AG04450 (cell line): ENCODE data around the gene ICAM1. TPM values are rescaled to one million over a fixed set of nuclear protein-coding genes. Genes with fewer than 3 reads are reported as not detected.
A peak's percentile ranks its signal among the peaks of the same experiment; 100 is the strongest.
"Not testable (repeated sequence)": the region's sequence is repeated elsewhere in the genome, so short reads cannot be mapped to it uniquely, and the experiment has no call there.

ENCODE experiments used
- CTCF ChIA-PET: fragments of 300-600, 350-600 bp; formaldehyde crosslinking; extraction: SDS; loops from one replicate; lab custom pipeline; 2022; ENCODE audit warnings: antibody characterized with exemption, inconsistent platforms; lab: Charles Lee
- POLR2A ChIA-PET: fragments of 350-600 bp; formaldehyde crosslinking; extraction: SDS; loops from one replicate; lab custom pipeline; 2021; ENCODE audit warnings: antibody characterized with exemption, inconsistent platforms; lab: Yijun Ruan, JAX
- DNase-seq: peaks from one replicate; pipeline ENCODE4 v3.0.0-alpha.2; 2011; ENCODE audit warnings: low read depth, low spot score
- H3K27ac ChIP-seq: one replicate; pipeline ENCODE4 v1.5.1; 2012; ENCODE audit warnings: low read depth, low read length, control low read depth
- H3K27me3 ChIP-seq: one replicate; pipeline ENCODE4 v1.6.0; 2012; ENCODE audit warnings: low read length; ENCODE audit not compliant: control insufficient read depth, insufficient read depth
- H3K4me3 ChIP-seq: 2 replicates; pipeline ENCODE4 v1.5.1; 2011; ENCODE audit warnings: mild to moderate bottlenecking, low read depth, low read length, control low read depth
- H3K9me3 ChIP-seq: 2 replicates; pipeline ENCODE4 v1.5.1; 2012; ENCODE audit warnings: low read length; ENCODE audit not compliant: control insufficient read depth, insufficient read depth
- CTCF ChIP-seq: IDR thresholded peaks from 2 replicates; pipeline ENCODE4 v1.5.1; 2011; ENCODE audit warnings: low read depth, low read length, control low read depth, inconsistent platforms
- polyA plus RNA-seq: library from polyadenylated mRNA; depleted of rRNA; stranded (reverse); fragments of >200 nt; gene quantifications from 2 replicates; pipeline ENCODE4 v1.2.3, GENCODE V29; 2011

ICAM1 gene
- polyA plus RNA-seq, 1 experiment, result 40.4 TPM

DNA sequence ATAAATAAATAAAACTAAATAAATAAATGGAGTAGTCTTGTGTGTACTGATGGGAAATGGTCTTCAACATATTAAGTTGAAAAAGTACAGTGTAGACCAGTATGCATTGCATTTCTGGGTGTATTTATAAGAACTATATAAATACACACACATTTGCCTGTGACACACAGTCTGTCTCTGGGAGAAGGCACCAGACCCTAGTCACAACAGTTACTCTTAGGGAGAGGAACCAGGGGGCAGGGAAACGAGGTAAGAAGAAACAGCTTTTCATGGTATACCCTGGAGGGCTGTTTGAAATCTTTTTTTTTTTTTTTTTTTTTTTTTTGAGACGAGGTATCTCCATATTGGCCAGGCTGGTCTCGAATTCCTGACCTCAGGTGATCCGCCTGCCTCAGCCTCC lies 37.0 kb upstream of the ICAM1 start:
- CTCF ChIA-PET, result interaction anchor here (1.4 kb wide), 1 partner anchor 16 kb away, joined by 7 read pairs; no protein-coding TSS in a partner anchor
- TF ChIP-seq CTCF, result no peak
- Histone ChIP-seq H3K4me3 (no peak overlapping the region), H3K27ac (no peak overlapping the region), H3K27me3 (no peaks in the 10 kb centered on the region), H3K9me3 (peaks cover 7% of the 10 kb centered on the region; the same call in 1 of the 2 replicates)
- POLR2A ChIA-PET, result no interaction called here
- DNase-seq, result no peak

DNA sequence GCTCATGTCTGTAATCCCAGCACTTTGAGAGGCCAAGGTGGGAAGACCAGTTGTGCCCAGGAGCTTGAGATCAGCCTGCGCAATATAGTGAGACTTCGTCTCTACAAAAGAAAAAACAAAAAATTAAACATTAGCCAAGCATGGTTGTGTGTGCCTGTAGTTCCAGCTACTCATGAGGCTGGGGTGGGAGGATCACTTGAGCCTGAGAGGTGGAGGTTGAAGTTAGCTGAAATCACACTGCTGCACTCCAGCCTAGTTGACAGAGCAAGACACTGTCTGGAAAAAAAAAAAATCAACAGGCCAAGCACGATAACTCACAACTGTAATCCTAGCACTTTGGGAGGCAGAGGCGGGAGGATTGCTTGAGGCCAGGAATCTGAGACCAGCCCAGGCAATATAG lies 35.9 kb upstream of the ICAM1 start:
- DNase-seq, result no peak
- ChIA-PET CTCF (interaction anchor here (0.9 to 1.4 kb wide), 2 partner anchors 15 kb away, joined by 3 to 7 read pairs; no protein-coding TSS in a partner anchor), POLR2A (no interaction called here)
- TF ChIP-seq CTCF, result no peak
- H3K27me3 ChIP-seq, result no peaks in the 10 kb centered on the region
- H3K9me3 ChIP-seq, result peaks cover 7% of the 10 kb centered on the region; the same call in 1 of the 2 replicates
- H3K4me3 ChIP-seq, result no peak overlapping the region
- no peak overlapping the region for H3K27ac ChIP-seq

- H3K4me3 ChIP-seq, DNase-seq, H3K9me3 ChIP-seq, H3K27ac ChIP-seq, H3K27me3 ChIP-seq: not testable (repeated sequence)
- POLR2A ChIA-PET, result interaction anchor here (1.5 kb wide), 1 partner anchor 10 kb away, joined by 4 read pairs; no protein-coding TSS in a partner anchor
- CTCF ChIA-PET, result interaction anchor here (0.9 kb wide), 1 partner anchor 15 kb away, joined by 3 read pairs; no protein-coding TSS in a partner anchor
Observed at GRCh38 chr19:10235409-10235808, 35.5 kb upstream of the ICAM1 start.

DNA sequence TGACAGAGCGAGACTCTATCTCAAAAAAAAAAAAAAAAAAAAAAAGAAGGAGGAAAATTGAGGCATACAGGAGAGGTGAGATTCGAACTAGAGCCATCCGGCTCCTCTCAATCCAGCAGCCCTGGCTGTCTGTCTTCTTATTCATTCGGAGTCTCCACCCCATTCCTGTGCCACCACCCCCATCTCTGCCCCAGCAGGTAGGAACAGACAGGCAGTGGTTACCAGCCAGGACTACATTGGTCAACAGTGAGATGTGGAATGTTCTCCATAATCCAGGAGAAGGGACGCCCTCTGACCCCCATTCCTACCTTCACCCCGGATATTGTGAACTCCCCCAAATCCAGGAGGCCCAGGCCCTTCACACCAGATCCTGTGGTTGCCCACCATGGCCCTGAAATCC lies 33.2 kb upstream of the ICAM1 start:
- POLR2A ChIA-PET, result interaction anchor here (0.7 to 2.2 kb wide), 7 partner anchors 11 to 69 kb away, joined by 4 to 42 read pairs (median 6); partner anchors contain the start of gene DNMT1
- no peak for TF ChIP-seq CTCF
- H3K27ac ChIP-seq, result peak overlapping the region; percentile 87
- CTCF ChIA-PET, result interaction anchor here (1.4 kb wide), 1 partner anchor 12 kb away, joined by 9 read pairs; no protein-coding TSS in a partner anchor
- H3K4me3 ChIP-seq, result no peak overlapping the region
- no peaks in the 10 kb centered on the region for H3K9me3 ChIP-seq
- no peak for DNase-seq
- no peaks in the 10 kb centered on the region for H3K27me3 ChIP-seq

- H3K27ac ChIP-seq, result peak overlapping the region; percentile 87
- POLR2A ChIA-PET, result interaction anchor here (0.7 to 2.2 kb wide), 6 partner anchors 12 to 69 kb away, joined by 4 to 42 read pairs (median 6); partner anchors contain the start of gene DNMT1
- H3K27me3 ChIP-seq, result no peaks in the 10 kb centered on the region
- H3K9me3 ChIP-seq, result no peaks in the 10 kb centered on the region
- no peak for TF ChIP-seq CTCF
- DNase-seq, result peak; percentile 91
- CTCF ChIA-PET, result interaction anchor here (0.6 to 1.4 kb wide), 3 partner anchors 10 to 20 kb away, joined by 3 to 9 read pairs (median 4); no protein-coding TSS in a partner anchor
- H3K4me3 ChIP-seq, result no peak overlapping the region
Observed at GRCh38 chr19:10238172-10238783, 32.6 kb upstream of the ICAM1 start.

- POLR2A ChIA-PET, CTCF ChIA-PET: not testable (repeated sequence)
Observed at GRCh38 chr19:10241826-10242449, 29.0 kb upstream of the ICAM1 start.

More at GRCh38 chr19:10241826-10242449, 29.0 kb upstream of the ICAM1 start:
- not testable (repeated sequence) for H3K27ac ChIP-seq, DNase-seq, H3K4me3 ChIP-seq, H3K9me3 ChIP-seq, H3K27me3 ChIP-seq
